Astrocyte (in vitro differentiated cells and primary cell): ENCODE results near the gene POLR1D. TPM values are rescaled to one million over a fixed set of nuclear protein-coding genes. Genes with fewer than 3 reads are reported as not detected.
A peak's percentile ranks its signal among the peaks of the same experiment; 100 is the strongest.
"Not testable (repeated sequence)": the region's sequence is repeated elsewhere in the genome, so short reads cannot be mapped to it uniquely, and the experiment has no call there.

ENCODE experiments used
- DNase-seq: peaks from one replicate; pipeline ENCODE4 v3.0.0-alpha.2; 2010; ENCODE audit warnings: low read depth
- FAIRE-seq: peaks from 2 replicates; lab custom pipeline; 2011; peaks lifted over from hg19 to GRCh38; lab: Jason Lieb, UNC
- H2AFZ ChIP-seq: 2 replicates; pipeline ENCODE4 v1.6.0; 2012; ENCODE audit warnings: low read depth, low read length, inconsistent platforms
- H3K27ac ChIP-seq: 2 replicates; pipeline ENCODE4 v1.5.1; 2011; ENCODE audit warnings: low read depth, low read length, inconsistent platforms
- H3K27me3 ChIP-seq: 2 replicates; pipeline ENCODE4 v1.6.0; 2011; ENCODE audit warnings: low read length, inconsistent platforms; ENCODE audit not compliant: insufficient read depth
- H3K36me3 ChIP-seq: 2 replicates; pipeline ENCODE4 v1.5.1; 2011; ENCODE audit warnings: low read length, inconsistent platforms; ENCODE audit not compliant: insufficient read depth
- H3K4me1 ChIP-seq: 2 replicates; pipeline ENCODE4 v1.5.1; 2011; ENCODE audit warnings: low read length, inconsistent platforms; ENCODE audit not compliant: insufficient read depth
- H3K4me2 ChIP-seq: 2 replicates; pipeline ENCODE4 v1.6.0; 2012; ENCODE audit warnings: low read length, inconsistent platforms
- H3K4me3 ChIP-seq: 2 replicates; pipeline ENCODE4 v1.5.1; 2011; ENCODE audit warnings: low read depth, mild to moderate bottlenecking, low read length, inconsistent platforms; ENCODE audit not compliant: insufficient read depth
- H3K79me2 ChIP-seq: 2 replicates; pipeline ENCODE4 v1.6.0; 2012; ENCODE audit warnings: mild to moderate bottlenecking, low read length, inconsistent platforms; ENCODE audit not compliant: insufficient read depth
- H3K9ac ChIP-seq: 2 replicates; pipeline ENCODE4 v1.6.0; 2012; ENCODE audit warnings: mild to moderate bottlenecking, low read length, inconsistent platforms
- H3K9me3 ChIP-seq: 2 replicates; pipeline ENCODE4 v1.5.1; 2012; ENCODE audit warnings: low read depth, mild to moderate bottlenecking, low read length, inconsistent platforms; ENCODE audit not compliant: insufficient read depth
- H4K20me1 ChIP-seq: 2 replicates; pipeline ENCODE4 v1.6.0; 2012; ENCODE audit warnings: low read length, inconsistent platforms; ENCODE audit not compliant: insufficient read depth
- H3K27ac Mint-ChIP-seq: one replicate; pipeline ENCODE4 v1.8.0; 2021; ENCODE audit warnings: mild to moderate bottlenecking, mixed read lengths; ENCODE audit not compliant: unreplicated experiment
- H3K27me3 Mint-ChIP-seq: one replicate; pipeline ENCODE4 v1.8.0; 2021; ENCODE audit warnings: low read depth, mixed read lengths; ENCODE audit not compliant: unreplicated experiment
- H3K36me3 Mint-ChIP-seq: one replicate; pipeline ENCODE4 v1.8.0; 2021; ENCODE audit warnings: low read depth, mixed read lengths; ENCODE audit not compliant: unreplicated experiment
- H3K4me1 Mint-ChIP-seq: one replicate; pipeline ENCODE4 v1.8.0; 2021; ENCODE audit warnings: low read depth, mixed read lengths; ENCODE audit not compliant: unreplicated experiment
- H3K4me3 Mint-ChIP-seq: one replicate; pipeline ENCODE4 v1.8.0; 2021; ENCODE audit warnings: mild to moderate bottlenecking, moderate library complexity, mixed read lengths; ENCODE audit not compliant: unreplicated experiment
- H3K9me3 Mint-ChIP-seq: one replicate; pipeline ENCODE4 v1.8.0; 2021; ENCODE audit warnings: mild to moderate bottlenecking, mixed read lengths; ENCODE audit not compliant: unreplicated experiment
- EZH2 ChIP-seq: IDR thresholded peaks from 2 replicates; pipeline ENCODE4 v1.6.1; 2012; ENCODE audit warnings: mild to moderate bottlenecking, low read length, inconsistent platforms; ENCODE audit not compliant: insufficient read depth
- total RNA-seq: library from RNA; stranded (reverse); gene quantifications from 2 replicates; pipeline ENCODE4 v1.2.1, GENCODE V29; 2021
- TF ChIP-seq, protein P1 (sequence below): IDR thresholded peaks from 2 replicates; pipeline ENCODE4 v1.5.1; 2011; ENCODE audit warnings: low read depth, mild to moderate bottlenecking, inconsistent platforms, low read length, moderate library complexity; ENCODE audit not compliant: insufficient read depth

POLR1D gene
- total RNA-seq, 1 donor from 2014 or later = 118 TPM

GRCh38 chr13:27628081-27628480 lies 6.4 kb downstream of the POLR1D start:
- no peak overlapping the region for H3K4me3 Mint-ChIP-seq

GRCh38 chr13:27628766-27629165 lies 7.1 kb downstream of the POLR1D start:
- Mint-ChIP-seq H3K4me1 (peaks cover 10% of the 10 kb centered on the region), H3K36me3 (peaks cover 20% of the 10 kb centered on the region)
- H3K4me3 Mint-ChIP-seq, H3K27me3 Mint-ChIP-seq, H3K27me3 ChIP-seq, H3K27ac Mint-ChIP-seq, FAIRE-seq, DNase-seq, H3K9me3 Mint-ChIP-seq, H3K4me3 ChIP-seq, H3K4me2 ChIP-seq, H2AFZ ChIP-seq, H3K36me3 ChIP-seq, H3K9me3 ChIP-seq, H3K9ac ChIP-seq, H3K4me1 ChIP-seq, H3K27ac ChIP-seq: not testable (repeated sequence)
- Histone ChIP-seq H3K79me2 (peaks cover 71% of the 10 kb centered on the region), H4K20me1 (peaks cover 70% of the 10 kb centered on the region)

More at GRCh38 chr13:27628081-27628480, 6.4 kb downstream of the POLR1D start:
- no peak for FAIRE-seq
- H3K9me3 Mint-ChIP-seq = no peaks in the 10 kb centered on the region
- peaks cover 25% of the 10 kb centered on the region for H3K36me3 Mint-ChIP-seq
- Histone ChIP-seq H3K36me3 (peaks cover 9% of the 10 kb centered on the region), H3K79me2 (peaks cover 77% of the 10 kb centered on the region), H3K27me3 (no peaks in the 10 kb centered on the region), H4K20me1 (peaks cover 72% of the 10 kb centered on the region), H3K9ac (no peak overlapping the region), H3K4me3 (no peak overlapping the region), H3K27ac (no peak overlapping the region), H3K9me3 (no peaks in the 10 kb centered on the region), H3K4me2 (no peak overlapping the region), H2AFZ (no peak overlapping the region), H3K4me1 (no peaks in the 10 kb centered on the region)
- no peak overlapping the region for H3K27ac Mint-ChIP-seq
- no peaks in the 10 kb centered on the region for H3K27me3 Mint-ChIP-seq
- peaks cover 16% of the 10 kb centered on the region for H3K4me1 Mint-ChIP-seq
- TF ChIP-seq EZH2 = no peak
- TF ChIP-seq, protein P1, sequence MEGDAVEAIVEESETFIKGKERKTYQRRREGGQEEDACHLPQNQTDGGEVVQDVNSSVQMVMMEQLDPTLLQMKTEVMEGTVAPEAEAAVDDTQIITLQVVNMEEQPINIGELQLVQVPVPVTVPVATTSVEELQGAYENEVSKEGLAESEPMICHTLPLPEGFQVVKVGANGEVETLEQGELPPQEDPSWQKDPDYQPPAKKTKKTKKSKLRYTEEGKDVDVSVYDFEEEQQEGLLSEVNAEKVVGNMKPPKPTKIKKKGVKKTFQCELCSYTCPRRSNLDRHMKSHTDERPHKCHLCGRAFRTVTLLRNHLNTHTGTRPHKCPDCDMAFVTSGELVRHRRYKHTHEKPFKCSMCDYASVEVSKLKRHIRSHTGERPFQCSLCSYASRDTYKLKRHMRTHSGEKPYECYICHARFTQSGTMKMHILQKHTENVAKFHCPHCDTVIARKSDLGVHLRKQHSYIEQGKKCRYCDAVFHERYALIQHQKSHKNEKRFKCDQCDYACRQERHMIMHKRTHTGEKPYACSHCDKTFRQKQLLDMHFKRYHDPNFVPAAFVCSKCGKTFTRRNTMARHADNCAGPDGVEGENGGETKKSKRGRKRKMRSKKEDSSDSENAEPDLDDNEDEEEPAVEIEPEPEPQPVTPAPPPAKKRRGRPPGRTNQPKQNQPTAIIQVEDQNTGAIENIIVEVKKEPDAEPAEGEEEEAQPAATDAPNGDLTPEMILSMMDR = no peak
- no peak for DNase-seq

GRCh38 chr13:27631156-27631555 lies 9.5 kb downstream of the POLR1D start:
- Mint-ChIP-seq H3K27ac (peak overlapping the region; percentile 55), H3K36me3 (peaks cover 18% of the 10 kb centered on the region), H3K4me1 (peaks cover 11% of the 10 kb centered on the region), H3K27me3 (no peaks in the 10 kb centered on the region), H3K4me3 (no peak overlapping the region), H3K9me3 (no peaks in the 10 kb centered on the region)
- Histone ChIP-seq H2AFZ (no peak overlapping the region), H3K27me3 (no peaks in the 10 kb centered on the region), H3K4me3 (no peak overlapping the region), H3K4me2 (no peak overlapping the region), H3K79me2 (peaks cover 50% of the 10 kb centered on the region), H4K20me1 (peaks cover 61% of the 10 kb centered on the region), H3K27ac (no peak overlapping the region), H3K36me3 (peaks cover 3% of the 10 kb centered on the region), H3K4me1 (no peaks in the 10 kb centered on the region), H3K9ac (no peak overlapping the region), H3K9me3 (no peaks in the 10 kb centered on the region)
- no peak for DNase-seq
- FAIRE-seq = no peak
- TF ChIP-seq, protein P1 = no peak
- no peak for TF ChIP-seq EZH2
